Activated B cell treated with CpG ODN at 0.5 μM for 24 hours (primary cell): ENCODE results near the gene NPAS4. TPM values are rescaled to one million over a fixed set of nuclear protein-coding genes. Genes with fewer than 3 reads are reported as not detected.
A peak's percentile ranks its signal among the peaks of the same experiment; 100 is the strongest.

Source experiments
- ATAC-seq: fragments of 200-7000 bp; cut with Tn5 transposase; one replicate; pipeline ENCODE4 v1.10.0; 2021; ENCODE audit warnings: low read depth, mild to moderate bottlenecking, moderate library complexity
- CTCF ChIA-PET: fragments of 350-600 bp; sonication (Branson Sonifier 250); formaldehyde crosslinking; loops from one replicate; lab custom pipeline; 2021; ENCODE audit warnings: antibody characterized with exemption; lab: Charles Lee
- POLR2A ChIA-PET: fragments of 350-600 bp; sonication (Branson Sonifier 250); formaldehyde crosslinking; loops from one replicate; lab custom pipeline; 2021; ENCODE audit warnings: antibody characterized with exemption; lab: Charles Lee
- DNase-seq: peaks from one replicate; pipeline ENCODE4 v3.0.0; 2022
- H3K27ac Mint-ChIP-seq: one replicate; pipeline ENCODE4 v1.8.0; 2020; ENCODE audit warnings: mixed read lengths
- H3K27me3 Mint-ChIP-seq: one replicate; pipeline ENCODE4 v1.8.0; 2021; ENCODE audit warnings: mixed read lengths
- H3K36me3 Mint-ChIP-seq: one replicate; pipeline ENCODE4 v1.8.0; 2021; ENCODE audit warnings: low read depth, mixed read lengths
- H3K4me1 Mint-ChIP-seq: one replicate; pipeline ENCODE4 v1.8.0; 2021; ENCODE audit warnings: mixed read lengths
- H3K4me3 Mint-ChIP-seq: one replicate; pipeline ENCODE4 v1.8.0; 2020; ENCODE audit warnings: mild to moderate bottlenecking, mixed read lengths
- H3K9me3 Mint-ChIP-seq: one replicate; pipeline ENCODE4 v1.8.0; 2020; ENCODE audit warnings: mixed read lengths
- intact Hi-C: fragments of 100-400 bp; cut with micrococcal nuclease; formaldehyde crosslinking; loops from one replicate; pipeline ENCODE4 v1.15.1; 2024
- total RNA-seq: library from RNA; stranded (reverse); gene quantifications from 2 replicates; pipeline ENCODE4 v1.2.3, GENCODE V29; 2022
- TF ChIP-seq, protein P1 (sequence below): fragments of 200-600 bp; IDR thresholded peaks from one replicate; pipeline ENCODE4 v1.8.0; 2022; ENCODE audit warnings: antibody characterized with exemption, mild to moderate bottlenecking

NPAS4 gene
- total RNA-seq, 1 donor from 2014 or later, result not detected

DNA sequence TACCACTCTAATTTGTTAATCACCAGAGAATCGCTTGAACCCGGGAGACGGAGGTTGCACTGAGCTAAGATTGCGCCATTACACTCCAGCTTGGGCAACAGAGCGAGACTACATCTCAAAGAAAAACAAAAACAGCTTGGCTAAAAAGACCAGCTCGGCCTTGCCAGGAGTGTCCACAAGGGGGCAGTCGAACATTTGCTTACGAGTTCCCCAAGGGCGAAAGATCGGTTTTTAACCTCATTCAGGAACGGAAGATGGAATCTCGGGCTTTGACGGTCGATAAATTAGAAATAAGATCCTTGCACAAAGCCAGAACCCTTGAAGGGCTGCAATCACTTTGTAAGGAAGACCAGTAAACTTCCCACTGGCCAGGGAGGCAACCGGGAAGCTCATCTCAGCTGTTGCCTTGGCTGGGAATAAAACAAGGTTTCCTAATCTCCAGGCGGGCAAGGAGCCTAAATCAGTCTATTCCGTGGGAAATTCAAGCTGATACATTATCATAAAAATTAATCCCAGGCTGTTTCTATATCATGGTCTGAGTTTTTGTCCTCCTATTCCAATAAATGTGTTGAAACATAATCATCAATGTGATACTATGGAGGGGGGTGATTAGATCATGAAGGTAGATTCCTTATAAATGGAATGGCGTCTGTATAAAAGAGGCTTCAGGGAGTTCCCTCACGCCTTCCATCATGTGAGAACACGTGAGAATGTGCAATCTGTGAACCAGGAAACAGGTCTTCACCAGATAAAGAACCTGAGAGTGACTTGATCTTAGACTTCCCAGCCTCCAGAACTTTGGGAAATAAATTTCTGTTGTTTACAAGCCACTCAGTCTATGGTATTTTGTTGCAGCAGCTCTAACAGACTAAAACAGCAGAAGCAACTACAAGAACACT lies 34.4 kb upstream of the NPAS4 start:
- TF ChIP-seq, protein P1, sequence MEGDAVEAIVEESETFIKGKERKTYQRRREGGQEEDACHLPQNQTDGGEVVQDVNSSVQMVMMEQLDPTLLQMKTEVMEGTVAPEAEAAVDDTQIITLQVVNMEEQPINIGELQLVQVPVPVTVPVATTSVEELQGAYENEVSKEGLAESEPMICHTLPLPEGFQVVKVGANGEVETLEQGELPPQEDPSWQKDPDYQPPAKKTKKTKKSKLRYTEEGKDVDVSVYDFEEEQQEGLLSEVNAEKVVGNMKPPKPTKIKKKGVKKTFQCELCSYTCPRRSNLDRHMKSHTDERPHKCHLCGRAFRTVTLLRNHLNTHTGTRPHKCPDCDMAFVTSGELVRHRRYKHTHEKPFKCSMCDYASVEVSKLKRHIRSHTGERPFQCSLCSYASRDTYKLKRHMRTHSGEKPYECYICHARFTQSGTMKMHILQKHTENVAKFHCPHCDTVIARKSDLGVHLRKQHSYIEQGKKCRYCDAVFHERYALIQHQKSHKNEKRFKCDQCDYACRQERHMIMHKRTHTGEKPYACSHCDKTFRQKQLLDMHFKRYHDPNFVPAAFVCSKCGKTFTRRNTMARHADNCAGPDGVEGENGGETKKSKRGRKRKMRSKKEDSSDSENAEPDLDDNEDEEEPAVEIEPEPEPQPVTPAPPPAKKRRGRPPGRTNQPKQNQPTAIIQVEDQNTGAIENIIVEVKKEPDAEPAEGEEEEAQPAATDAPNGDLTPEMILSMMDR, result no peak
- Mint-ChIP-seq H3K27me3 (no peaks in the 10 kb centered on the region), H3K9me3 (no peaks in the 10 kb centered on the region), H3K27ac (no peak overlapping the region), H3K4me3 (peak overlapping the region; percentile 17), H3K4me1 (peaks cover 9% of the 10 kb centered on the region), H3K36me3 (no peaks in the 10 kb centered on the region)
- POLR2A ChIA-PET, result interaction anchor here (0.7 to 2.1 kb wide), 10 partner anchors 11 to 457 kb away, joined by 3 to 17 read pairs (median 4); partner anchors contain the start of genes DPP3, MRPL11, RCE1 and SLC29A2
- CTCF ChIA-PET, result interaction anchor here (0.6 to 2.7 kb wide), 21 partner anchors 9 to 694 kb away, joined by 3 to 31 read pairs (median 4); partner anchors contain the start of genes BRMS1, MRPL11, NPAS4 and RBM4B
- DNase-seq (peak; percentile 68), ATAC-seq (peak; percentile 84)
- intact Hi-C loops, result loop anchor here (1.0 to 5.0 kb wide), 4 partner anchors 14 to 291 kb away; partner anchors contain the start of genes B4GAT1, BRMS1 and RBM4B

DNA sequence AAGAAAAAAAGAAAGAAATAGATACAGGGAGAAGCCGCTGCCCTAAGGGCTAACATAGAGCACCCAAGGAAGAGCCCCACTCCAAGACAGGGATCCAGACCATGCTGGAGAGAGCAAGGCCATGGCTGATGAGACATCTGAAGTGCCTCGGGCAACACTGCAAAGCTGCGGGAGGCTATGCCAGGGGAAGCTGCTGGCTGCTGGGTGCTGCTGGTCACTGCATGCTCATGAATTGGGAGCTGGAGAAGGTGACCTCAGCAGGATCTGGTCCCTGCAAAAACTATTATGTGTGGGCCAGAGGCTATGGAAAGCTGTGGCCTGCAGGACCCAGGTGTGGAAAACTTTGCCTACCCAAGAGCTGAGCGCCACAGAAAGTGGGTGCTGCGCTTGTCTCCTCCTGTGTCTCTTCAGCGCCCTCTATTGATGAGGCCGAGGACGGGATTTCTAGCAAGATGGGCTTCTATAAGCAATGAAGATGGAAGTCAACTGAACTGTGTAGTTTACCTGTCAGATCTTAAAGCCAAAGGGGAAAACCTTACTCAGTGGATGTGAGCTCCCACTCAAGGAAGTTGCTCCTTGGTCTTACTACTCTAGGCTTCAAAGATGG lies 32.0 kb upstream of the NPAS4 start:
- TF ChIP-seq, protein P1, result no peak
- DNase-seq, result no peak
- intact Hi-C loops, result loop anchor here (1.0 to 5.0 kb wide), 5 partner anchors 38 to 288 kb away; partner anchors contain the start of genes B4GAT1, BRMS1 and RBM4B
- ChIA-PET POLR2A (interaction anchor here (0.7 to 1.5 kb wide), 3 partner anchors 17 to 77 kb away, joined by 3 to 7 read pairs (median 6); partner anchors contain the start of gene SLC29A2), CTCF (interaction anchor here (0.9 to 3.0 kb wide), 10 partner anchors 8 to 83 kb away, joined by 3 to 29 read pairs (median 4); partner anchors contain the start of genes MRPL11 and SLC29A2)
- Mint-ChIP-seq H3K36me3 (no peaks in the 10 kb centered on the region), H3K9me3 (no peaks in the 10 kb centered on the region), H3K27ac (no peak overlapping the region), H3K27me3 (peaks cover under 1% of the 10 kb centered on the region), H3K4me1 (peaks cover 13% of the 10 kb centered on the region), H3K4me3 (no peak overlapping the region)
- ATAC-seq, result peak; percentile 69

DNA sequence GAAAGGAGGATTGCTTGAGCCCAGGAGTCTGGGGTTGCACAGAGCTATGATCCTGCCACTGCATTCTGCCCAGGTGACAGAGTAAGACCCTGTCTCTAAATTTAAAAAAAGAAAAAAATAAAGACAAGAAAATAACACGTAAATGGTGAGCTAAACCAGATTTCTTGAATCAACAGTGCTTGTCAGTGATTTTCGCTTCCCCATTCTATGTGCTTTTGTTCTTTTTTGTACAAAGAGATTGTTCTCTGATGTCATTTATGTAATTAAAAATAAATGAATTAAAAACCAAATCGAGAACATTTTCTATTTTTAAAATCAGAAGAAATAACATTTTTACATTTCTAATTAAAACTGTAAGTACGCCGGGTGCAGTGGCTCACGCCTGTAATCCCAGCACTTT lies 29.5 kb upstream of the NPAS4 start:
- no peak overlapping the region for H3K27ac Mint-ChIP-seq
- ATAC-seq, result no peak
- H3K27me3 Mint-ChIP-seq, result peaks cover 6% of the 10 kb centered on the region
- H3K9me3 Mint-ChIP-seq, result no peaks in the 10 kb centered on the region
- H3K4me3 Mint-ChIP-seq, result no peak overlapping the region
- CTCF ChIA-PET, result interaction anchor here (1.3 kb wide), 1 partner anchor 287 kb away, joined by 4 read pairs; no protein-coding TSS in a partner anchor
- TF ChIP-seq, protein P1, result no peak
- DNase-seq, result no peak
- H3K36me3 Mint-ChIP-seq, result no peaks in the 10 kb centered on the region
- intact Hi-C loops, result no loop called here
- POLR2A ChIA-PET, result no interaction called here
- H3K4me1 Mint-ChIP-seq, result peaks cover 9% of the 10 kb centered on the region

DNA sequence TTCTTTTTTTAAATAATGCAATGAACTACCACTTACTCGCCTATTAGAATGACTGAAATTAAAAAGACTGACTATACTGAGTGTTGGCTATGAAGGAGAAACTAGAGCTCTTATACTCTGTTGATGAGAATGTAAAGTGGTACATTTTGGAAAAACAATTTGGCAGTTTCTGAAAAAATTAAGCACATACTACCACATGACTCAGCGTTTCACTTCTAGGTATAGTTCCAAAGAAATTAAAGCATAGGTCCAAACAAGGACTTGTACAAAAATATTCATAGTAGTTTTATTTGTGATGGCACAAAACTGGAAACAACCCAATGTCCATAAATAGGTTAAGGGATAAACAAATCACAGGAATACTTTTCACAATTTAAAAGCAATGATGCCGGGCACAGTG lies 26.9 kb upstream of the NPAS4 start:
- no peak for ATAC-seq
- intact Hi-C loops, result no loop called here
- ChIA-PET CTCF (no interaction called here), POLR2A (no interaction called here)
- no peak for DNase-seq
- Mint-ChIP-seq H3K4me3 (no peak overlapping the region), H3K9me3 (no peaks in the 10 kb centered on the region), H3K27ac (no peak overlapping the region), H3K36me3 (no peaks in the 10 kb centered on the region), H3K27me3 (peaks cover 8% of the 10 kb centered on the region), H3K4me1 (peaks cover 6% of the 10 kb centered on the region)
- TF ChIP-seq, protein P1, result no peak
